Astrocyte (in vitro differentiated cells and primary cell): ENCODE measurements around the gene ZNF407. TPM values are rescaled to one million over a fixed set of nuclear protein-coding genes. Genes with fewer than 3 reads are reported as not detected.
A peak's percentile ranks its signal among the peaks of the same experiment; 100 is the strongest.

ENCODE experiments used
- DNase-seq: peaks from one replicate; pipeline ENCODE4 v3.0.0-alpha.2; 2010; ENCODE audit warnings: low read depth
- FAIRE-seq: peaks from 2 replicates; lab custom pipeline; 2011; peaks lifted over from hg19 to GRCh38; lab: Jason Lieb, UNC
- H2AFZ ChIP-seq: 2 replicates; pipeline ENCODE4 v1.6.0; 2012; ENCODE audit warnings: low read depth, low read length, inconsistent platforms
- H3K27ac ChIP-seq: 2 replicates; pipeline ENCODE4 v1.5.1; 2011; ENCODE audit warnings: low read depth, low read length, inconsistent platforms
- H3K27me3 ChIP-seq: 2 replicates; pipeline ENCODE4 v1.6.0; 2011; ENCODE audit warnings: low read length, inconsistent platforms; ENCODE audit not compliant: insufficient read depth
- H3K36me3 ChIP-seq: 2 replicates; pipeline ENCODE4 v1.5.1; 2011; ENCODE audit warnings: low read length, inconsistent platforms; ENCODE audit not compliant: insufficient read depth
- H3K4me1 ChIP-seq: 2 replicates; pipeline ENCODE4 v1.5.1; 2011; ENCODE audit warnings: low read length, inconsistent platforms; ENCODE audit not compliant: insufficient read depth
- H3K4me2 ChIP-seq: 2 replicates; pipeline ENCODE4 v1.6.0; 2012; ENCODE audit warnings: low read length, inconsistent platforms
- H3K4me3 ChIP-seq: 2 replicates; pipeline ENCODE4 v1.5.1; 2011; ENCODE audit warnings: low read depth, mild to moderate bottlenecking, low read length, inconsistent platforms; ENCODE audit not compliant: insufficient read depth
- H3K79me2 ChIP-seq: 2 replicates; pipeline ENCODE4 v1.6.0; 2012; ENCODE audit warnings: mild to moderate bottlenecking, low read length, inconsistent platforms; ENCODE audit not compliant: insufficient read depth
- H3K9ac ChIP-seq: 2 replicates; pipeline ENCODE4 v1.6.0; 2012; ENCODE audit warnings: mild to moderate bottlenecking, low read length, inconsistent platforms
- H3K9me3 ChIP-seq: 2 replicates; pipeline ENCODE4 v1.5.1; 2012; ENCODE audit warnings: low read depth, mild to moderate bottlenecking, low read length, inconsistent platforms; ENCODE audit not compliant: insufficient read depth
- H4K20me1 ChIP-seq: 2 replicates; pipeline ENCODE4 v1.6.0; 2012; ENCODE audit warnings: low read length, inconsistent platforms; ENCODE audit not compliant: insufficient read depth
- H3K27ac Mint-ChIP-seq: one replicate; pipeline ENCODE4 v1.8.0; 2021; ENCODE audit warnings: mild to moderate bottlenecking, mixed read lengths; ENCODE audit not compliant: unreplicated experiment
- H3K27me3 Mint-ChIP-seq: one replicate; pipeline ENCODE4 v1.8.0; 2021; ENCODE audit warnings: low read depth, mixed read lengths; ENCODE audit not compliant: unreplicated experiment
- H3K36me3 Mint-ChIP-seq: one replicate; pipeline ENCODE4 v1.8.0; 2021; ENCODE audit warnings: low read depth, mixed read lengths; ENCODE audit not compliant: unreplicated experiment
- H3K4me1 Mint-ChIP-seq: one replicate; pipeline ENCODE4 v1.8.0; 2021; ENCODE audit warnings: low read depth, mixed read lengths; ENCODE audit not compliant: unreplicated experiment
- H3K4me3 Mint-ChIP-seq: one replicate; pipeline ENCODE4 v1.8.0; 2021; ENCODE audit warnings: mild to moderate bottlenecking, moderate library complexity, mixed read lengths; ENCODE audit not compliant: unreplicated experiment
- H3K9me3 Mint-ChIP-seq: one replicate; pipeline ENCODE4 v1.8.0; 2021; ENCODE audit warnings: mild to moderate bottlenecking, mixed read lengths; ENCODE audit not compliant: unreplicated experiment
- EZH2 ChIP-seq: IDR thresholded peaks from 2 replicates; pipeline ENCODE4 v1.6.1; 2012; ENCODE audit warnings: mild to moderate bottlenecking, low read length, inconsistent platforms; ENCODE audit not compliant: insufficient read depth
- total RNA-seq: library from RNA; stranded (reverse); gene quantifications from 2 replicates; pipeline ENCODE4 v1.2.1, GENCODE V29; 2021
- TF ChIP-seq, protein P1 (sequence below): IDR thresholded peaks from 2 replicates; pipeline ENCODE4 v1.5.1; 2011; ENCODE audit warnings: low read depth, mild to moderate bottlenecking, inconsistent platforms, low read length, moderate library complexity; ENCODE audit not compliant: insufficient read depth

ZNF407 gene
- total RNA-seq, 1 donor from 2014 or later = 13.8 TPM

- H3K9ac ChIP-seq = no peak overlapping the region
- no peaks in the 10 kb centered on the region for H3K9me3 Mint-ChIP-seq
- H3K27me3 Mint-ChIP-seq = no peaks in the 10 kb centered on the region
- H3K4me1 ChIP-seq = no peaks in the 10 kb centered on the region
- no peak overlapping the region for H3K4me3 Mint-ChIP-seq
- no peaks in the 10 kb centered on the region for H3K36me3 ChIP-seq
- no peak overlapping the region for H3K27ac Mint-ChIP-seq
- no peaks in the 10 kb centered on the region for H3K79me2 ChIP-seq
- H3K27me3 ChIP-seq = no peaks in the 10 kb centered on the region
- H4K20me1 ChIP-seq = no peaks in the 10 kb centered on the region
- H3K27ac ChIP-seq = no peak overlapping the region
- FAIRE-seq = no peak
- peaks cover 7% of the 10 kb centered on the region for H3K36me3 Mint-ChIP-seq
- H3K4me1 Mint-ChIP-seq = peaks cover 2% of the 10 kb centered on the region
- no peak for TF ChIP-seq EZH2
- TF ChIP-seq, protein P1, sequence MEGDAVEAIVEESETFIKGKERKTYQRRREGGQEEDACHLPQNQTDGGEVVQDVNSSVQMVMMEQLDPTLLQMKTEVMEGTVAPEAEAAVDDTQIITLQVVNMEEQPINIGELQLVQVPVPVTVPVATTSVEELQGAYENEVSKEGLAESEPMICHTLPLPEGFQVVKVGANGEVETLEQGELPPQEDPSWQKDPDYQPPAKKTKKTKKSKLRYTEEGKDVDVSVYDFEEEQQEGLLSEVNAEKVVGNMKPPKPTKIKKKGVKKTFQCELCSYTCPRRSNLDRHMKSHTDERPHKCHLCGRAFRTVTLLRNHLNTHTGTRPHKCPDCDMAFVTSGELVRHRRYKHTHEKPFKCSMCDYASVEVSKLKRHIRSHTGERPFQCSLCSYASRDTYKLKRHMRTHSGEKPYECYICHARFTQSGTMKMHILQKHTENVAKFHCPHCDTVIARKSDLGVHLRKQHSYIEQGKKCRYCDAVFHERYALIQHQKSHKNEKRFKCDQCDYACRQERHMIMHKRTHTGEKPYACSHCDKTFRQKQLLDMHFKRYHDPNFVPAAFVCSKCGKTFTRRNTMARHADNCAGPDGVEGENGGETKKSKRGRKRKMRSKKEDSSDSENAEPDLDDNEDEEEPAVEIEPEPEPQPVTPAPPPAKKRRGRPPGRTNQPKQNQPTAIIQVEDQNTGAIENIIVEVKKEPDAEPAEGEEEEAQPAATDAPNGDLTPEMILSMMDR = no peak
- H3K4me2 ChIP-seq = no peak overlapping the region
- no peak overlapping the region for H2AFZ ChIP-seq
- no peaks in the 10 kb centered on the region for H3K9me3 ChIP-seq
- DNase-seq = peak; percentile 11
- H3K4me3 ChIP-seq = no peak overlapping the region
These were observed 126.5 kb downstream of the ZNF407 start for GRCh38 chr18:74724186-74724585.

DNA sequence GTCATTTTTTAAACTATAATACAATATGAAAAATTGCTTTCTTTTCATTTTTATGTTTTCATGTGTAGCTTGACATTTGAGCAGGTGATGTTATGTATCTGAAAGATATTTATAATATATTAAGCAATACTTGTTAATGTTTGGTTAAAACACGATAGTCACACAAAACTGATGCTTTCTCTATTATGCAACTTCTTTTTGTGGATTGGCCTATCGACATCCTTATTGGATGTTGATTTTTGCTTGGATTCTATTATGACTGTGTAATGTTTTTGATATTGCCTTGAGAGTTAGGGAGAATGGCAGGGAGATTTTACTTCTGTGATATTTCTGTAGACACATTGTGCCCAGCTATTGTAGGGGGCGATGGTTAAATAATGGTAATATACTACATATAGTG, 128.0 kb downstream of the ZNF407 start:
- Histone ChIP-seq H3K27me3 (no peaks in the 10 kb centered on the region), H3K9ac (no peak overlapping the region), H3K4me2 (no peak overlapping the region), H3K9me3 (no peaks in the 10 kb centered on the region), H3K4me1 (no peaks in the 10 kb centered on the region), H4K20me1 (no peaks in the 10 kb centered on the region), H3K79me2 (no peaks in the 10 kb centered on the region), H3K36me3 (no peaks in the 10 kb centered on the region), H2AFZ (no peak overlapping the region), H3K4me3 (no peak overlapping the region), H3K27ac (no peak overlapping the region)
- Mint-ChIP-seq H3K36me3 (peaks cover 7% of the 10 kb centered on the region), H3K27me3 (no peaks in the 10 kb centered on the region), H3K4me3 (no peak overlapping the region), H3K27ac (no peak overlapping the region), H3K4me1 (peaks cover 2% of the 10 kb centered on the region), H3K9me3 (no peaks in the 10 kb centered on the region)
- FAIRE-seq = no peak
- TF ChIP-seq, protein P1 = no peak
- TF ChIP-seq EZH2 = no peak
- no peak for DNase-seq

DNA sequence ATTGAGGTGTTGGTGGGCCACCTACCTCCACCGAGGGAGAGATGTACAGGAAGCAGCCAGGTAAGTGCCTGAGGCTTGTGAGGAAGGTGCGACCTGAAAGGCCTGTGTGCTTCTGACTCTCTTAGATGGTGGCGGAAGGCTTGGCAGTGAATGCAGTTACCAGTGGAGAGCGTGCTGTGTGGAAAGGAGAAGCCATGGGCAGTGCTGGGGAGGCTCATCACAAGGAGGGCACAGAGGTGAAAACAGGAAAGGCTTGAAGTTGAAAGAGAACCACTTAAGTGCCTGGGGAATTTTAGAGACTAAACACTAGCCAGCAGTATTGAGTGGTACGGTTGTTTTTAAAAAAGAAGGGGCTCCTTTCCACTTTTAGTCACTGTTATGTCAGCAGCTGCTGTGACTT, 130.9 kb downstream of the ZNF407 start:
- Mint-ChIP-seq H3K36me3 (peaks cover 7% of the 10 kb centered on the region), H3K27ac (no peak overlapping the region), H3K27me3 (no peaks in the 10 kb centered on the region), H3K4me3 (no peak overlapping the region), H3K4me1 (peaks cover 3% of the 10 kb centered on the region), H3K9me3 (no peaks in the 10 kb centered on the region)
- Histone ChIP-seq H3K36me3 (no peaks in the 10 kb centered on the region), H3K79me2 (no peaks in the 10 kb centered on the region), H3K9ac (no peak overlapping the region), H3K9me3 (no peaks in the 10 kb centered on the region), H3K27me3 (no peaks in the 10 kb centered on the region), H2AFZ (no peak overlapping the region), H3K4me1 (peaks cover 3% of the 10 kb centered on the region), H3K4me3 (no peak overlapping the region), H3K4me2 (no peak overlapping the region), H4K20me1 (no peaks in the 10 kb centered on the region), H3K27ac (no peak overlapping the region)
- DNase-seq = no peak
- FAIRE-seq = no peak
- TF ChIP-seq, protein P1 = no peak
- TF ChIP-seq EZH2 = no peak
